HTERT RPE-1 (cell line): ENCODE measurements around the gene CATSPER4.

ENCODE experiments used
- in situ Hi-C: fragments of 300-500 bp; cut with MboI; formaldehyde crosslinking; loops from 4 replicates; pipeline ENCODE4 v1.14.3; 2020; ENCODE audit warnings: low sequenced_read_pairs

The CATSPER4 gene

GRCh38 chr1:26190373-26190987, at the start of gene CATSPER4:
TSS of gene CATSPER4 (plus strand) at chr1:26190602. CDS start at chr1:26190628, 26 bp downstream.
- in situ Hi-C loops, result no loop called here

- in situ Hi-C loops, result no loop called here
Observed at GRCh38 chr1:26142159-26142558, 48.2 kb upstream of the CATSPER4 start.

- in situ Hi-C loops, result no loop called here
Observed at GRCh38 chr1:26145041-26145959, 45.1 kb upstream of the CATSPER4 start.

- in situ Hi-C loops, result no loop called here
Observed at GRCh38 chr1:26145960-26146294, 44.5 kb upstream of the CATSPER4 start.

- in situ Hi-C loops, result no loop called here
Observed at GRCh38 chr1:26148887-26149286, 41.5 kb upstream of the CATSPER4 start.

- in situ Hi-C loops, result no loop called here
Observed at GRCh38 chr1:26153966-26154532, 36.4 kb upstream of the CATSPER4 start.

- in situ Hi-C loops, result no loop called here
Observed at GRCh38 chr1:26154750-26155149, 35.7 kb upstream of the CATSPER4 start.

GRCh38 chr1:26155370-26156284, 34.8 kb upstream of the CATSPER4 start:
- in situ Hi-C loops, result no loop called here

GRCh38 chr1:26156285-26157038, 33.9 kb upstream of the CATSPER4 start:
- in situ Hi-C loops, result no loop called here

- in situ Hi-C loops, result no loop called here
Observed at GRCh38 chr1:26158271-26158907, 32.0 kb upstream of the CATSPER4 start.

- in situ Hi-C loops, result no loop called here
Observed at GRCh38 chr1:26158908-26159742, 31.3 kb upstream of the CATSPER4 start, which contains the start of gene FAM110D. TSS of gene FAM110D (plus strand) at chr1:26159079. CDS start at chr1:26161292, 2,213 bp downstream.

GRCh38 chr1:26159743-26160039, 30.7 kb upstream of the CATSPER4 start:
- in situ Hi-C loops, result no loop called here

GRCh38 chr1:26160527-26161414, 29.6 kb upstream of the CATSPER4 start:
- in situ Hi-C loops, result no loop called here

- in situ Hi-C loops, result no loop called here
Observed at GRCh38 chr1:26161415-26162219, 28.8 kb upstream of the CATSPER4 start.

- in situ Hi-C loops, result no loop called here
Observed at GRCh38 chr1:26162220-26162709, 28.1 kb upstream of the CATSPER4 start.

- in situ Hi-C loops, result no loop called here
Observed at GRCh38 chr1:26163684-26164035, 26.7 kb upstream of the CATSPER4 start.
